CD14-positive monocyte (primary cell): ENCODE results near the gene AKAP8L. TPM values are rescaled to one million over a fixed set of nuclear protein-coding genes. Genes with fewer than 3 reads are reported as not detected.

ENCODE experiments used
- DNase-seq, 3 donors: peaks; one replicate each; pipeline ENCODE4 v3.0.0-alpha.2; 2011 to 2022
- H2AFZ ChIP-seq: 2 replicates; pipeline ENCODE4 v1.6.0; 2012; ENCODE audit warnings: mild to moderate bottlenecking, low read depth, low read length, inconsistent platforms; ENCODE audit not compliant: insufficient read depth, poor library complexity, severe bottlenecking
- H3K27ac ChIP-seq, 2 donors: 1 replicate in 1 of 2; 2 replicates in 1 of 2; pipeline ENCODE4 v1.5.1; 2012 to 2013; ENCODE audit warnings: low read length in 2 of 2, control low read depth in 1 of 2, inconsistent platforms in 1 of 2, low read depth in 1 of 2, mild to moderate bottlenecking in 1 of 2
- H3K27me3 ChIP-seq, 2 donors: one replicate each; pipeline versions ENCODE4 v1.6.0 to v1.6.1; 2011 to 2013; ENCODE audit warnings: low read length in 2 of 2; ENCODE audit not compliant: control insufficient read depth in 2 of 2, insufficient read depth in 2 of 2
- H3K36me3 ChIP-seq, 2 donors: replicated peaks in 1 of 2; 1 replicate in 1 of 2; 2 replicates in 1 of 2; pipeline versions ENCODE4 v1.5.1 to v1.6.1; 2012 to 2013; ENCODE audit warnings: low read length in 2 of 2, control low read depth in 1 of 2, inconsistent platforms in 1 of 2, mild to moderate bottlenecking in 1 of 2; ENCODE audit not compliant: insufficient read depth in 2 of 2, control insufficient read depth in 1 of 2
- H3K4me1 ChIP-seq, 2 donors: 1 replicate in 1 of 2; 2 replicates in 1 of 2; pipeline versions ENCODE4 v1.5.1 to v1.6.1; 2012 to 2013; ENCODE audit warnings: low read length in 2 of 2, control low read depth in 1 of 2, inconsistent platforms in 1 of 2, mild to moderate bottlenecking in 1 of 2, moderate library complexity in 1 of 2; ENCODE audit not compliant: insufficient read depth in 2 of 2, control insufficient read depth in 1 of 2
- H3K4me2 ChIP-seq: replicated peaks from 2 replicates; pipeline ENCODE3; 2012; ENCODE audit warnings: low read length, moderate library complexity, mild to moderate bottlenecking; ENCODE audit not compliant: poor library complexity, severe bottlenecking; ENCODE audit errors: extremely low read depth
- H3K4me3 ChIP-seq, 3 experiments: fragments of 200-600 bp in 1 of 3; sonication (generic) in 1 of 3; replicated peaks in 1 of 3; 1 replicate in 2 of 3; 2 replicates in 1 of 3; pipeline ENCODE4 v1.5.1; 2011 to 2013; ENCODE audit warnings: low read length in 3 of 3, mild to moderate bottlenecking in 3 of 3, control low read depth in 2 of 3, low read depth in 2 of 3, inconsistent platforms in 1 of 3, moderate library complexity in 1 of 3
- H3K79me2 ChIP-seq: 2 replicates; pipeline ENCODE4 v1.6.0; 2012; ENCODE audit warnings: mild to moderate bottlenecking, control low read depth, inconsistent platforms, low read length, moderate library complexity; ENCODE audit not compliant: insufficient read depth
- H3K9ac ChIP-seq: 2 replicates; pipeline ENCODE4 v1.6.0; 2017; ENCODE audit warnings: low read length, mild to moderate bottlenecking; ENCODE audit not compliant: insufficient read depth, poor library complexity, severe bottlenecking
- H3K9me3 ChIP-seq, 2 donors: replicated peaks in 1 of 2; 1 replicate in 1 of 2; 2 replicates in 1 of 2; pipeline versions ENCODE4 v1.5.1 to v1.6.1; 2012 to 2013; ENCODE audit warnings: low read length in 2 of 2, control low read depth in 1 of 2; ENCODE audit not compliant: control insufficient read depth in 1 of 2, insufficient read depth in 1 of 2
- H4K20me1 ChIP-seq: 2 replicates; pipeline ENCODE4 v1.6.0; 2012; ENCODE audit warnings: mild to moderate bottlenecking, low read length, control low read depth, moderate library complexity; ENCODE audit not compliant: insufficient read depth
- H3K27ac Mint-ChIP-seq, 7 donors: one replicate each; pipeline ENCODE4 v1.8.0; 2020; ENCODE audit warnings: mild to moderate bottlenecking in 7 of 7, mixed read lengths in 7 of 7, moderate library complexity in 6 of 7, inconsistent platforms in 2 of 7
- H3K27me3 Mint-ChIP-seq, 3 donors: one replicate each; pipeline ENCODE4 v1.8.0; 2021 to 2022; ENCODE audit warnings: low read depth in 3 of 3, mild to moderate bottlenecking in 3 of 3, mixed read lengths in 3 of 3, moderate library complexity in 3 of 3, inconsistent platforms in 1 of 3
- H3K36me3 Mint-ChIP-seq, 2 donors: one replicate each; pipeline ENCODE4 v1.8.0; 2020; ENCODE audit warnings: mixed read lengths in 2 of 2, inconsistent platforms in 1 of 2, mild to moderate bottlenecking in 1 of 2
- H3K4me1 Mint-ChIP-seq: one replicate; pipeline ENCODE4 v1.8.0; 2020; ENCODE audit warnings: mild to moderate bottlenecking, mixed read lengths
- H3K4me3 Mint-ChIP-seq, 2 donors: one replicate each; pipeline ENCODE4 v1.8.0; 2020; ENCODE audit warnings: mild to moderate bottlenecking in 2 of 2, mixed read lengths in 2 of 2, moderate library complexity in 1 of 2
- H3K9me3 Mint-ChIP-seq, 7 donors: one replicate each; pipeline ENCODE4 v1.8.0; 2020 to 2022; ENCODE audit warnings: mixed read lengths in 7 of 7, mild to moderate bottlenecking in 6 of 7, moderate library complexity in 6 of 7, inconsistent platforms in 2 of 7
- CTCF ChIP-seq: fragments of 200-600 bp; IDR thresholded peaks from one replicate; pipeline ENCODE4 v1.8.0; 2022; ENCODE audit warnings: antibody characterized with exemption, mild to moderate bottlenecking
- WGBS: methylation state at CpG from one replicate; pipeline ENCODE4 v1.1.5; 2013; ENCODE audit warnings: missing lambda C conversion rate; ENCODE audit not compliant: insufficient coverage; 5-methylcytosine and 5-hydroxymethylcytosine counted together
- intact Hi-C, 2 donors: fragments of 100-400 bp; cut with micrococcal nuclease; formaldehyde crosslinking; loops; one replicate each; pipeline versions ENCODE4 v1.15.0 to v1.15.1; 2023
- polyA plus RNA-seq, 3 donors: library from polyadenylated mRNA; depleted of rRNA in 1 of 3; unstranded in 2 of 3; stranded (reverse) in 1 of 3; fragments of 300-500 nt in 2 of 3; fragments of >200 nt in 1 of 3; fragmentation: Illumina TruSeq in 2 of 3; gene quantifications; 1 replicate in 2 of 3; 2 replicates in 1 of 3; pipeline ENCODE4 v1.2.3, GENCODE V29; 2012 to 2021

Gene AKAP8L
- polyA plus RNA-seq, 3 donors = 21.4 to 103 (median 39.0) TPM

- H3K27me3 ChIP-seq = no peaks in the 10 kb centered on the region
- peaks cover 0 to 3% (median 0%) of the 10 kb centered on the region in 7 donors for H3K9me3 Mint-ChIP-seq
- no peak overlapping the region for H2AFZ ChIP-seq
- DNase-seq = no peak
- H3K4me1 ChIP-seq = peaks cover 2% of the 10 kb centered on the region in 2 donors
- TF ChIP-seq CTCF = no peak
- H3K79me2 ChIP-seq = no peaks in the 10 kb centered on the region
- H3K27ac Mint-ChIP-seq = no peak overlapping the region
- no peak overlapping the region for H3K4me3 Mint-ChIP-seq
- H3K9me3 ChIP-seq = no peaks in the 10 kb centered on the region
- no peak overlapping the region for H3K4me3 ChIP-seq
- H3K27ac ChIP-seq = no peak overlapping the region
- H3K9ac ChIP-seq = no peak overlapping the region
- H3K4me2 ChIP-seq = no peak overlapping the region
- intact Hi-C loops = no loop called here
- 96% methylated on average over 4 of the region's 10 CpGs for WGBS
- H3K36me3 Mint-ChIP-seq = peaks cover 0 to 4% of the 10 kb centered on the region in 2 donors
- H3K27me3 Mint-ChIP-seq = peaks cover 0 to 5% (median 3%) of the 10 kb centered on the region in 3 donors
- peaks cover 5% of the 10 kb centered on the region for H3K4me1 Mint-ChIP-seq
- H3K36me3 ChIP-seq = no peaks in the 10 kb centered on the region
- H4K20me1 ChIP-seq = no peaks in the 10 kb centered on the region
Observed at GRCh38 chr19:15443838-15444237, 25.1 kb upstream of the AKAP8L start.

- no peak overlapping the region for H3K4me3 Mint-ChIP-seq
- intact Hi-C loops = no loop called here
Observed at GRCh38 chr19:15443325-15443724, 24.5 kb upstream of the AKAP8L start.

More at GRCh38 chr19:15443325-15443724, 24.5 kb upstream of the AKAP8L start:
- Histone ChIP-seq H3K27me3 (no peaks in the 10 kb centered on the region), H4K20me1 (no peaks in the 10 kb centered on the region), H3K79me2 (no peaks in the 10 kb centered on the region), H3K4me3 (no peak overlapping the region), H3K27ac (no peak overlapping the region), H3K9ac (no peak overlapping the region), H3K36me3 (no peaks in the 10 kb centered on the region), H3K9me3 (no peaks in the 10 kb centered on the region), H3K4me2 (no peak overlapping the region), H2AFZ (no peak overlapping the region), H3K4me1 (no peaks in the 10 kb centered on the region)
- peaks cover 0 to 3% (median 0%) of the 10 kb centered on the region in 7 donors for H3K9me3 Mint-ChIP-seq
- H3K4me1 Mint-ChIP-seq = peaks cover under 1% of the 10 kb centered on the region
- H3K27me3 Mint-ChIP-seq = peaks cover 0 to 5% (median 3%) of the 10 kb centered on the region in 3 donors
- WGBS = 92% methylated on average over 3 of the region's 3 CpGs
- H3K27ac Mint-ChIP-seq = no peak overlapping the region
- DNase-seq = no peak
- H3K36me3 Mint-ChIP-seq = peaks cover 0 to 4% of the 10 kb centered on the region in 2 donors
- no peak for TF ChIP-seq CTCF
